Measurements from ENCODE around the gene SLC22A4.

Gene SLC22A4

GRCh38 chr5:132302413-132302812, 8.2 kb downstream of the SLC22A4 start:
- Mint-ChIP-seq H3K27me3 (peaks cover under 1% of the 10 kb centered on the region), H3K4me3 (no peak overlapping the region), H3K36me3 (ENCODE audit: insufficient read depth) (no peaks in the 10 kb centered on the region), H3K4me1 (no peaks in the 10 kb centered on the region), H3K27ac (ENCODE audit: low read depth) (no peak overlapping the region), H3K9me3 (peaks cover 7% of the 10 kb centered on the region)
- DNase-seq (ENCODE audit: low spot score in 2 of 2) (no peak), ATAC-seq (replicated peaks; ENCODE audit: extremely low read depth, poor library complexity, severe bottlenecking) (no peak)

GRCh38 chr5:132303589-132303988, 9.4 kb downstream of the SLC22A4 start:
- Mint-ChIP-seq H3K4me3 (no peak overlapping the region), H3K4me1 (no peaks in the 10 kb centered on the region), H3K36me3 (ENCODE audit: insufficient read depth) (no peaks in the 10 kb centered on the region), H3K9me3 (peaks cover 7% of the 10 kb centered on the region), H3K27me3 (no peaks in the 10 kb centered on the region), H3K27ac (ENCODE audit: low read depth) (no peak overlapping the region)
- ATAC-seq (replicated peaks; ENCODE audit: extremely low read depth, poor library complexity, severe bottlenecking) = no peak
- no peak for DNase-seq (ENCODE audit: low spot score in 2 of 2)

- ATAC-seq (replicated peaks; ENCODE audit: extremely low read depth, poor library complexity, severe bottlenecking) = no peak
- DNase-seq (ENCODE audit: low spot score in 2 of 2) = no peak
- no peaks in the 10 kb centered on the region for H3K27me3 Mint-ChIP-seq
- no peak overlapping the region for H3K4me3 Mint-ChIP-seq
- H3K9me3 Mint-ChIP-seq = peaks cover 7% of the 10 kb centered on the region
- H3K4me1 Mint-ChIP-seq = no peaks in the 10 kb centered on the region
- H3K27ac Mint-ChIP-seq (ENCODE audit: low read depth) = no peak overlapping the region
- H3K36me3 Mint-ChIP-seq (ENCODE audit: insufficient read depth) = no peaks in the 10 kb centered on the region
Measured at GRCh38 chr5:132305420-132305819, 11.2 kb downstream of the SLC22A4 start.

GRCh38 chr5:132308701-132309100, 14.5 kb downstream of the SLC22A4 start:
- Mint-ChIP-seq H3K36me3 (ENCODE audit: insufficient read depth) (no peaks in the 10 kb centered on the region), H3K9me3 (peaks cover 7% of the 10 kb centered on the region), H3K4me3 (no peak overlapping the region), H3K4me1 (no peaks in the 10 kb centered on the region), H3K27me3 (no peaks in the 10 kb centered on the region), H3K27ac (ENCODE audit: low read depth) (no peak overlapping the region)
- ATAC-seq (replicated peaks; ENCODE audit: extremely low read depth, poor library complexity, severe bottlenecking) (no peak), DNase-seq (ENCODE audit: low spot score in 2 of 2) (no peak)

GRCh38 chr5:132309679-132310078, 15.5 kb downstream of the SLC22A4 start:
- peaks cover 3% of the 10 kb centered on the region for H3K36me3 Mint-ChIP-seq (ENCODE audit: insufficient read depth)
- H3K27ac Mint-ChIP-seq (ENCODE audit: low read depth) = no peak overlapping the region

GRCh38 chr5:132310141-132310834, 16.1 kb downstream of the SLC22A4 start:
- Mint-ChIP-seq H3K9me3 (peaks cover 3% of the 10 kb centered on the region), H3K4me1 (no peaks in the 10 kb centered on the region), H3K4me3 (no peak overlapping the region), H3K27me3 (no peaks in the 10 kb centered on the region), H3K36me3 (ENCODE audit: insufficient read depth) (peaks cover 3% of the 10 kb centered on the region), H3K27ac (ENCODE audit: low read depth) (no peak overlapping the region)
- DNase-seq (ENCODE audit: low spot score in 2 of 2) (no peak), ATAC-seq (replicated peaks; ENCODE audit: extremely low read depth, poor library complexity, severe bottlenecking) (no peak)

More at GRCh38 chr5:132309679-132310078, 15.5 kb downstream of the SLC22A4 start:
- no peak for ATAC-seq (replicated peaks; ENCODE audit: extremely low read depth, poor library complexity, severe bottlenecking)
- Mint-ChIP-seq H3K4me3 (no peak overlapping the region), H3K4me1 (no peaks in the 10 kb centered on the region), H3K9me3 (peaks cover 7% of the 10 kb centered on the region), H3K27me3 (no peaks in the 10 kb centered on the region)
- DNase-seq (ENCODE audit: low spot score in 2 of 2) = no peak

- H3K27ac Mint-ChIP-seq (ENCODE audit: low read depth) = no peak overlapping the region
Measured at GRCh38 chr5:132313366-132313765, 19.2 kb downstream of the SLC22A4 start.

GRCh38 chr5:132313961-132314432, 19.8 kb downstream of the SLC22A4 start:
- H3K27me3 Mint-ChIP-seq = no peaks in the 10 kb centered on the region
- peaks cover 3% of the 10 kb centered on the region for H3K36me3 Mint-ChIP-seq (ENCODE audit: insufficient read depth)
- H3K4me1 Mint-ChIP-seq = no peaks in the 10 kb centered on the region
- no peak for DNase-seq (ENCODE audit: low spot score in 2 of 2)
- no peak overlapping the region for H3K4me3 Mint-ChIP-seq
- H3K27ac Mint-ChIP-seq (ENCODE audit: low read depth) = no peak overlapping the region
- ATAC-seq (replicated peaks; ENCODE audit: extremely low read depth, poor library complexity, severe bottlenecking) = no peak
- no peaks in the 10 kb centered on the region for H3K9me3 Mint-ChIP-seq

More at GRCh38 chr5:132313366-132313765, 19.2 kb downstream of the SLC22A4 start:
- Mint-ChIP-seq H3K4me1 (no peaks in the 10 kb centered on the region), H3K9me3 (no peaks in the 10 kb centered on the region), H3K4me3 (no peak overlapping the region), H3K27me3 (no peaks in the 10 kb centered on the region), H3K36me3 (ENCODE audit: insufficient read depth) (peaks cover 3% of the 10 kb centered on the region)
- DNase-seq (ENCODE audit: low spot score in 2 of 2) (no peak), ATAC-seq (replicated peaks; ENCODE audit: extremely low read depth, poor library complexity, severe bottlenecking) (no peak)

- no peaks in the 10 kb centered on the region for H3K27me3 Mint-ChIP-seq
Measured at GRCh38 chr5:132315529-132316067, 21.4 kb downstream of the SLC22A4 start.

GRCh38 chr5:132319975-132320374, 25.8 kb downstream of the SLC22A4 start:
- no peaks in the 10 kb centered on the region for H3K9me3 Mint-ChIP-seq
- H3K4me3 Mint-ChIP-seq = no peak overlapping the region
- H3K27ac Mint-ChIP-seq (ENCODE audit: low read depth) = no peak overlapping the region
- H3K4me1 Mint-ChIP-seq = no peaks in the 10 kb centered on the region
- no peak for DNase-seq (ENCODE audit: low spot score in 2 of 2)
- H3K27me3 Mint-ChIP-seq = no peaks in the 10 kb centered on the region
- no peak for ATAC-seq (replicated peaks; ENCODE audit: extremely low read depth, poor library complexity, severe bottlenecking)
- H3K36me3 Mint-ChIP-seq (ENCODE audit: insufficient read depth) = no peaks in the 10 kb centered on the region

More at GRCh38 chr5:132315529-132316067, 21.4 kb downstream of the SLC22A4 start:
- ATAC-seq (replicated peaks; ENCODE audit: extremely low read depth, poor library complexity, severe bottlenecking) = no peak
- H3K4me3 Mint-ChIP-seq = no peak overlapping the region
- H3K27ac Mint-ChIP-seq (ENCODE audit: low read depth) = no peak overlapping the region
- no peak for DNase-seq (ENCODE audit: low spot score in 2 of 2)
- H3K9me3 Mint-ChIP-seq = no peaks in the 10 kb centered on the region
- H3K4me1 Mint-ChIP-seq = no peaks in the 10 kb centered on the region
- H3K36me3 Mint-ChIP-seq (ENCODE audit: insufficient read depth) = peaks cover 3% of the 10 kb centered on the region

GRCh38 chr5:132321109-132321721, 27.0 kb downstream of the SLC22A4 start:
- H3K4me3 Mint-ChIP-seq = no peak overlapping the region
- H3K4me1 Mint-ChIP-seq = no peaks in the 10 kb centered on the region
- H3K27ac Mint-ChIP-seq (ENCODE audit: low read depth) = no peak overlapping the region
- no peaks in the 10 kb centered on the region for H3K9me3 Mint-ChIP-seq
- DNase-seq (ENCODE audit: low spot score in 2 of 2) (no peak), ATAC-seq (replicated peaks; ENCODE audit: extremely low read depth, poor library complexity, severe bottlenecking) (no peak)
- H3K27me3 Mint-ChIP-seq = no peaks in the 10 kb centered on the region
- no peaks in the 10 kb centered on the region for H3K36me3 Mint-ChIP-seq (ENCODE audit: insufficient read depth)

GRCh38 chr5:132322266-132322665, 28.1 kb downstream of the SLC22A4 start:
- Mint-ChIP-seq H3K4me3 (no peak overlapping the region), H3K4me1 (no peaks in the 10 kb centered on the region), H3K27ac (ENCODE audit: low read depth) (no peak overlapping the region), H3K27me3 (no peaks in the 10 kb centered on the region), H3K36me3 (ENCODE audit: insufficient read depth) (no peaks in the 10 kb centered on the region), H3K9me3 (no peaks in the 10 kb centered on the region)
- DNase-seq (ENCODE audit: low spot score in 2 of 2) (no peak), ATAC-seq (replicated peaks; ENCODE audit: extremely low read depth, poor library complexity, severe bottlenecking) (no peak)

GRCh38 chr5:132323202-132323601, 29.0 kb downstream of the SLC22A4 start:
- H3K4me1 Mint-ChIP-seq = no peaks in the 10 kb centered on the region
- no peaks in the 10 kb centered on the region for H3K36me3 Mint-ChIP-seq (ENCODE audit: insufficient read depth)
- H3K9me3 Mint-ChIP-seq = no peaks in the 10 kb centered on the region
- H3K27ac Mint-ChIP-seq (ENCODE audit: low read depth) = no peak overlapping the region
- no peaks in the 10 kb centered on the region for H3K27me3 Mint-ChIP-seq
- no peak for DNase-seq (ENCODE audit: low spot score in 2 of 2)
- H3K4me3 Mint-ChIP-seq = no peak overlapping the region
- no peak for ATAC-seq (replicated peaks; ENCODE audit: extremely low read depth, poor library complexity, severe bottlenecking)

Data from central memory CD8-positive, alpha-beta T cell (primary cell).